GM12872 (cell line): Measurements from ENCODE around the gene SNUPN.

Experiments
- TF ChIP-seq, protein P1 (sequence below): IDR thresholded peaks from 3 replicates; pipeline ENCODE4 v1.5.1; 2011; ENCODE audit warnings: low read depth, mild to moderate bottlenecking, low read length, moderate library complexity; ENCODE audit not compliant: insufficient read depth

Gene SNUPN

DNA sequence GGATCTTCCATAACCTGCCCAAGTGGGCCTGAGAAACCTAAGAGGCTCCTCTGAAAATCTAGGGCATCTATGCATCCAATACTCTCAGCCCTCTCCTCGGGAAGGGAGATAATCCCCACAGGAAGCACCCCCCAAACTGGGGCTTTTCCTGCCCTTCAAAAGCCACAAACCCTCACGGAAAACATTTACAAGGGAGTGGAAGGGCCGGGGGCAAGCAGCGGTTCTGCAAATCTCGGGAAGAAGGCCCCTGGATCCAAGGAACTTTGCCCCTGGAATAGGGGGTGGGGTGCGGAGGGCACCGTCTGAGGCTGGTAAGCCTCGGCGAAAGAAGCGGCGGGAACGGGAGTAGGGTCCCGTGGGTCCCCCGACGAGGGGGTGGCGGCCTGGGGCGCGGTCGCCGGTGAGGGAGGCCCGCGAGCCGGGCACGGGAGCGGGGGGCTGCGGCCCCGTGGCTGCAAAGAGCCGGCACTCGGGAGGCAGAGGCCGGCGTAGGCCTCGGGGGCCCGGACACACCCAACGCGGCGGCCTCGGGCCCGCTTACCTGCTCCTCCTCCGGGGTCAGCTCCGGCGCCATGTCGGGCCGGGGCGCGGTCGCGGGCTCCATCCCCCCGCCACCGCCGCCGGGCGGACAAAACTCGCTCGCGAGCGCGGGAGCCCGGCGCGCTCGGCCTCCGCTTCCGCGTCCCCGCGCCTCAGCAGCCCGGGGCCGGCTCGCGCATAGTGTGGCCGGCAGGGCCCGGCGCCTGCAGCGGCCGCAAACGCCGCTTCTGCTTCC lies 47.2 kb downstream of the SNUPN start:
- TF ChIP-seq, protein P1, sequence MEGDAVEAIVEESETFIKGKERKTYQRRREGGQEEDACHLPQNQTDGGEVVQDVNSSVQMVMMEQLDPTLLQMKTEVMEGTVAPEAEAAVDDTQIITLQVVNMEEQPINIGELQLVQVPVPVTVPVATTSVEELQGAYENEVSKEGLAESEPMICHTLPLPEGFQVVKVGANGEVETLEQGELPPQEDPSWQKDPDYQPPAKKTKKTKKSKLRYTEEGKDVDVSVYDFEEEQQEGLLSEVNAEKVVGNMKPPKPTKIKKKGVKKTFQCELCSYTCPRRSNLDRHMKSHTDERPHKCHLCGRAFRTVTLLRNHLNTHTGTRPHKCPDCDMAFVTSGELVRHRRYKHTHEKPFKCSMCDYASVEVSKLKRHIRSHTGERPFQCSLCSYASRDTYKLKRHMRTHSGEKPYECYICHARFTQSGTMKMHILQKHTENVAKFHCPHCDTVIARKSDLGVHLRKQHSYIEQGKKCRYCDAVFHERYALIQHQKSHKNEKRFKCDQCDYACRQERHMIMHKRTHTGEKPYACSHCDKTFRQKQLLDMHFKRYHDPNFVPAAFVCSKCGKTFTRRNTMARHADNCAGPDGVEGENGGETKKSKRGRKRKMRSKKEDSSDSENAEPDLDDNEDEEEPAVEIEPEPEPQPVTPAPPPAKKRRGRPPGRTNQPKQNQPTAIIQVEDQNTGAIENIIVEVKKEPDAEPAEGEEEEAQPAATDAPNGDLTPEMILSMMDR: no peak

DNA sequence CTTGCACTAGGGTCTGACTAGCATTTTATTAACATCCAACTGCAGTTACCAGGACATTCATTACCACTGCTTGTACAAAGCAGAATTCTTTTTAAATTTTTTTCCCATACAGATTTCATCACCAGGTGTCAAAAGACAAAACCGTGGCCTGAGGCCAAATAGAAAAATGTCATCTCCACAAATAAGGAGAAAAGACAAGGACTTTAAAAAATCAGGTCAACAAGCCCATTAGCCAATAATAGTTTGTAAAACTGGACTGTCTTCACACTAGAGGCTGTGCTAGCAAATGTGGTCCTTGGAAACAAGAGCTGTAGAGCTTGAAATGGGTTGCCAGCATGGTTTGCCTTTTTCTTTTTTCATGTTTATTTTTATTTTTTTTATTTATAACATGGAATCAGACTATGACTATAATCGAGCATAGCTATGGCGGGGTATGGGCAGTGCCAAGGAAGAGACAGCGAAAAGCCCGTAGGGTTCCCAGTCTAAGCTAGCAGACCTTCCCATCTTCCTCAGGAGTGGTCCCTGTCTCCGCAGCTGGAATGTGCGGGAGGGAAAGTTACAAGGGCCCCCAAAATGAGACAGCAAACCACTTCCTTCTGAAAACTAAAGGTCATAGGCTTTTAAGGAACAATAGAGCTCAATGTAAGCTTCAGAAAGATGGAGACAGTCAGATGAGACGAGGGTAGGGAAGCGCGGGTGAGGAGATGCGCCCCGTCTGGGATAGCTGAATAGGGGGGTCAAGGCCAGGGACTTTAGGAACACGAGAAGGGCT lies 47.9 kb downstream of the SNUPN start:
- TF ChIP-seq, protein P1: no peak

DNA sequence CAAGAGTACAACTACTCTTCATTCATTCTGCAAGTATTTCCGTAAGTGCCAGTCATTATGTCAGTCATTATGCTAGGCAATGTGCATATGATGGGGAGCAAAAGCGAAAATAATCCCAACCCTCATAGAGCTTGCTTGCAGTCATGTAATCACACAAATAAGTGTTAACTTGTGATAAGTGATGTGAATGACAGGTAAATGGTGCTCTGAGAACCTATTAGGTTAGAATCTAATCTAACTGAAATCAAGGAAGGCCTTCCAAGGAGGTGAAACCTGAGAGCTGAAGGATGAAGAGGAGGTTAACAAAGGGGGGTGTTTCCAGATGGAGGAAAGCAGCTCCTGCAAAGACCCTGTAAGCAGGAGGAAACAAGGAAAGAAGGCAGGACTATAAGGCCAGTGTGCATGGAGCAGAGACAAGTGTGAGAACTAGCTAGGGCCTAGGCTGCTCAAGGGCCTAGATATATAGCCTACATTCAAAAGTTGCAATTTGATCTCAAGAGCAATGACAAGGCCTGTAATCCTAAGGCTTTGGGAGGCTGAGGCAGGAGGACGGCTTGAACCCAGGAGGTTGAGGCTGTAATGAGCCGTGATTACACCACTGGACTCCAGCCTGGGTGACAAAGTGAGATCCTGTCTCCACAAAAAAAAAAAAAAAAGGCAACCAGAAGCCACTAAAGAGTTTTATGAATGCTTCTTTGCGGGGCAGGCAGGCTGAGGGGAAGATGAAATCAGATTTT lies 51.7 kb downstream of the SNUPN start:
- TF ChIP-seq, protein P1: no peak

DNA sequence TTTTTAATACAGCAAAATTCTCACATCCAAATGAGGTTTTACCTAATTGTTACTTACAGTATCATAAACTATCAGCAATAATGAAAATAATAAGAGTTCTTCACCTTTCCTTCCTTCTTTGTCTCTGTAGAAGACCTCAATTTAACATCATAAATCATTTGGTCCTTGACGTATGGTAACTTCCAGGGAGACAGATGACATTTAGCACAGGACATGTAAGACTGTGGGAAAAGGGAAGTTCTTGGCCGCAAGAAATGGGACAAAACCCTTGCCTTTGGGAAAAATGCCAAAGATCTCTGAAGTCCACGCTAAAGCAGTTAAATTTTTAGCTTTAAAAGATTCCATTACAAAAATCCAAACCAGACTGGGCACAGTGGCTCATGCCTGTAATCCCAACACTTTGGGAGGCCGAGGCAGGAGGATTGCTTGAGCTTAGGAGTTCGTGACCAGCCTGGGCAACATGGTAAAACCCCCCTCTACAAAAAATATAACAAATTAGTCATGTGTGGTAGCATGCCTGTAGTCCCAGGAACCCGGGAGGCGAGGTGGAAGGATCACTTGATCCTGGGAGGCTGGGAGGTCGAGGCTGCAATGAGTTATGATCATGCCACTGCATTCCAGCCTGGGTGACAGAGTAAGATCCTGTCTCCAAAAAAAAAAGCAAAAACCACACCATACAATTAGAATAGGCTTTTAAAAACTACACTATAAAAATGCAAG lies 55.2 kb downstream of the SNUPN start:
- TF ChIP-seq, protein P1: no peak

DNA sequence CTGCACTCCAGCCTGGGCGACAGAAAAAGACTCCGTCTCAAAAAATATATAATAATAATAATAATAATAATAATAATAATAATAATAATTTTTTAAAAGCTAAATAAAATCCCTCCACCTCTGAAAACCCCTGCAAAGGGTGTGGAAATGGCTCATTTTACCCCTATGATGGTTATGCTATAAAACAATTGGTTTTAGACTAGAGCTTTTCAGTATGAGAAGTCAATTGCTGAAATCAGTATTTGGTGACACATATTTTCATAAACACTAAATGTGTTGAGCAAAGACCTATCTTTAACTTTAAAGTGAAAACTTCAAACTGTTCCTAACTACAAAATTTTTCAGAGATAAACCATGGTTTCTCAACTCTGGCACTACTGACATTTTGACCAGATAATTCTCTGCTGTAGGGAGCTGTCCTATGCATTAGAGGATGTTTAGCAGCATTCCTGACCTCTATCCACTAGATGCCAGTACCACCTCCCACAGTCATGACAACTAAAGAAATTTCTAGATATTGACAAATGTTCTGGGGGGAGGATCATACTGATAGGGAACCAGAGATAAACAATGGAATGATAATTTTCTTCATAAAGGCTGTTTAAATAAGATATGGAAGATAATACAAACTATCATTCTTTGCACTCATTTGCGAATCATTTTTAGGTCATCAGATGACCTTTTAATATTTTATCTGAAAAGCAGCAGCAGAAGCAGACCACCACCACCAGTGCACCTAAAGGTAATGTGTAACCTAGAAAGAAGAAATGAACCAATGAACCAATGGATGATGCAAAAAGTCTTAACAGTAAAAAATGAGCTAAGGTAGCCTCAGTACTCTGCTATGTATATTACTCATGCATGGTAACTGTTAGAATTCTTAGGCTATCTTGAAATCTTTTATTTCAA lies 60.2 kb downstream of the SNUPN start:
- TF ChIP-seq, protein P1: no peak

DNA sequence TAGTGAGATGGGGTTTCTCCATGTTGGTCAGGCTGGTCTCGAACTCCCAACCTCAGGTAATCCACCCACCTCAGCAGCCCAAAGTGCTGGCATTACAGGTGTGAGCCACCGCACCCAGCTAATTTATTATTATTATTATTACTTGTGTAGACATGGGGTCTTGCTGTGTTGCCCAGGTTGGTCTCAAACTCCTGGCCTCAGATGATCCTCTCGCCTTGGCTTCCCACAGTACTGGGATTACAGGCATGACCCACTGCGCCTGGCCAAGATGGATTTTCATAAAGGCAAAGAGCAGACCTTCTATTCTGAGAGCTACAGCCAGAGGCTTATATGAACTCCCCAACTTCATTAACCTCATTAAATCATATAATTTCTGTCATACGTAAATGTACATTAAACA lies 63.6 kb downstream of the SNUPN start:
- TF ChIP-seq, protein P1: no peak
